ENCODE results near the gene GARRE1. TPM values are rescaled to one million over a fixed set of nuclear protein-coding genes. Genes with fewer than 3 reads are reported as not detected.

Gene GARRE1
- total RNA-seq, 2 donors from 2014 or later: 17.9 to 29.5 TPM

DNA sequence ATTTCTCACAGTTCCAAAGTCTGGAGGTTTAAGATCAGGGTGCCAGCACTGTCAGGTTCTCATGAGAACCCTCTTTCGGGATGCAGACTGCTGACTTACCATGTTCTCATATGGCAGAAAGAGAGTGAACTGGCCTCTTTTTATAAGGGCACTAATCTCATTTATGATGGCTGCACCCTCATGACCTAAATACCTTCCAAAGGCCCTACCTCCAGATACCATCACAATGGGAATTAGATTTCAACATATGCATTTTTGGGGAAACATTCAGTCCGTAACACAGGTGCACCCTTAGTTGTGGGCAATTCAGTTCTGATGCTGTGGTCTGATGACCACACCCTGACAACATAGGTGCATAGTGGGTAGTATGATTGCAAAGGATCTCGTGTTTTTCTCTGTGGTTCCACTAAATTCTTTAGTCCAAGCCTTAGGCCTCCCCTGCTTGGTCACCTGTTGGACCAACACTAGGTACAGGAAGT, 33.3 kb downstream of the GARRE1 start:
- Histone ChIP-seq H3K9me3 (no peaks in the 10 kb centered on the region), H3K27ac (no peak overlapping the region), H3K4me3 (no peak overlapping the region), H3K4me1 (replicated peaks) (no peaks in the 10 kb centered on the region), H3K27me3 (replicated peaks; ENCODE audit: insufficient read depth) (no peaks in the 10 kb centered on the region), H3K36me3 (no peaks in the 10 kb centered on the region)
- no peak for DNase-seq (ENCODE audit: low spot score)
- TF ChIP-seq POLR2A (IDR thresholded peaks at IDR 0.05): no peak
- TF ChIP-seq, protein P1, sequence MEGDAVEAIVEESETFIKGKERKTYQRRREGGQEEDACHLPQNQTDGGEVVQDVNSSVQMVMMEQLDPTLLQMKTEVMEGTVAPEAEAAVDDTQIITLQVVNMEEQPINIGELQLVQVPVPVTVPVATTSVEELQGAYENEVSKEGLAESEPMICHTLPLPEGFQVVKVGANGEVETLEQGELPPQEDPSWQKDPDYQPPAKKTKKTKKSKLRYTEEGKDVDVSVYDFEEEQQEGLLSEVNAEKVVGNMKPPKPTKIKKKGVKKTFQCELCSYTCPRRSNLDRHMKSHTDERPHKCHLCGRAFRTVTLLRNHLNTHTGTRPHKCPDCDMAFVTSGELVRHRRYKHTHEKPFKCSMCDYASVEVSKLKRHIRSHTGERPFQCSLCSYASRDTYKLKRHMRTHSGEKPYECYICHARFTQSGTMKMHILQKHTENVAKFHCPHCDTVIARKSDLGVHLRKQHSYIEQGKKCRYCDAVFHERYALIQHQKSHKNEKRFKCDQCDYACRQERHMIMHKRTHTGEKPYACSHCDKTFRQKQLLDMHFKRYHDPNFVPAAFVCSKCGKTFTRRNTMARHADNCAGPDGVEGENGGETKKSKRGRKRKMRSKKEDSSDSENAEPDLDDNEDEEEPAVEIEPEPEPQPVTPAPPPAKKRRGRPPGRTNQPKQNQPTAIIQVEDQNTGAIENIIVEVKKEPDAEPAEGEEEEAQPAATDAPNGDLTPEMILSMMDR (IDR thresholded peaks at IDR 0.05): no peak
- TF ChIP-seq POLR2AphosphoS5 (IDR thresholded peaks at IDR 0.05): no peak
- intact Hi-C loops (cut with DNase I): no loop called here
- 96% methylated on average over 3 of the region's 3 CpGs for WGBS

DNA sequence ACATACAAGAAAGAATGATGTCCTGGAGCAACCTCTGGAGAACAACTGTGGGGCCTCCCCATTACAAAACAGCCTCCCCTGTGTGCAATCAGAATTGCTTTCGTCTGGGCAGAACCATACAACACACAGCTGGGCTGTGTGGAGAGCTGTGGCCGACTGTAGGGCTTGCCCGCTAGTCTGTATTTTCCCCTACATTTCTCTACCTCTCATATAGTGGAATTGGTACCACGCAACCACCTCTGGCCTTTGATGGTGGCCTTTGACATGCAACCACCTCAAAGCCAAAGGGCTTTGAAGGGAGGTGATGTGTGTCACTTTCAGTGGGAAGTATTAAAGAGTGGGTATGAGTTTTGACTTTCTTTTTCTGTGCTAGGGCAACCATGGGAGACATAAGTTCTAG, 34.0 kb downstream of the GARRE1 start:
- Histone ChIP-seq H3K4me3 (no peak overlapping the region), H3K9me3 (no peaks in the 10 kb centered on the region), H3K36me3 (no peaks in the 10 kb centered on the region), H3K4me1 (replicated peaks) (no peaks in the 10 kb centered on the region), H3K27ac (no peak overlapping the region), H3K27me3 (replicated peaks; ENCODE audit: insufficient read depth) (no peaks in the 10 kb centered on the region)
- TF ChIP-seq POLR2A (IDR thresholded peaks at IDR 0.05) (no peak), POLR2AphosphoS5 (IDR thresholded peaks at IDR 0.05) (no peak)
- TF ChIP-seq, protein P1 (IDR thresholded peaks at IDR 0.05): no peak
- intact Hi-C loops (cut with DNase I): no loop called here
- no peak for DNase-seq (ENCODE audit: low spot score)
- 92% methylated on average over 4 of the region's 4 CpGs for WGBS

DNA sequence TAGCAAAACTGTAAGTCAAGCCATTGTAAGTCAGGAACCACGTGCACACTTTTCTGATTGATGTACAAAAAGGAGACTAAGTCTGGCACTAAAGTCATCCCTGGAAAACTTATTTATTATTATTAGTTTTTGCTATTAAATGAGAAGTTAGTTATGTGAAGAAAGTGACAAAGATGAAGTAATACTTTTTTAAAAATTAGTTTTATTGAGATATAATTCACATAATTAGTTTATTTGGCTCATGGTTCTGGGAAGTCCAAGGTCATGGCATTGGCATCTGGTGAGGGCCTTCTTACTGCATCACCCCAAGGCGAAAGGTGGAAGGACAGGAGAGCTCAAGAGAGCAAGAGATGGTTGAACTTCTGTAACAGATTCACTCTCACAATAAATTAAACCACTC, 36.9 kb downstream of the GARRE1 start:
- Histone ChIP-seq H3K4me1 (replicated peaks) (no peaks in the 10 kb centered on the region), H3K9me3 (no peaks in the 10 kb centered on the region), H3K27ac (no peak overlapping the region), H3K27me3 (replicated peaks; ENCODE audit: insufficient read depth) (no peaks in the 10 kb centered on the region), H3K4me3 (no peak overlapping the region), H3K36me3 (no peaks in the 10 kb centered on the region)
- intact Hi-C loops (cut with DNase I): no loop called here
- TF ChIP-seq POLR2AphosphoS5 (IDR thresholded peaks at IDR 0.05) (no peak), POLR2A (IDR thresholded peaks at IDR 0.05) (no peak)
- TF ChIP-seq, protein P1 (IDR thresholded peaks at IDR 0.05): no peak
- WGBS: 95% methylated on average over 2 of the region's 2 CpGs
- no peak for DNase-seq (ENCODE audit: low spot score)

DNA sequence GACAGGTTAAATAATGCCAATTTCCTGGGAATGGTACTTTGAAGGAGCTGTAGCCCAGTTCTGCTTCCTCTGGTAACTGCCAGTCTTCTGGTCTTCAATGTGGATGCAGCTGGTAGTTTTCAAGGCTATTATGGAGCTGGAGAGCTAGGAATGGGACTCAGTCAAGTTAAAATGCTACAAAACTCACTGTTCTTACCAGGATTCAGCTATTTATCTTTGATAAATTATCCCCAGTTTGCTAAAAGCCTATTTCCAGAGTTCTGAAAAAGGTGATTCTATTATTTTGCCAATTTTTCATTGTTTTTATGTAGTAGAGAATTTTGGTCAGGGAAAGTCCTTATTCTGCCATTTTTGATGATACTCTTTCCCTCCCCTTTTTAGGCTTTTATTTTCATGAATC, 40.7 kb downstream of the GARRE1 start:
- no peaks in the 10 kb centered on the region for H3K4me1 ChIP-seq (replicated peaks)
- H3K9me3 ChIP-seq: no peaks in the 10 kb centered on the region
- TF ChIP-seq, protein P1 (IDR thresholded peaks at IDR 0.05): no peak
- TF ChIP-seq POLR2AphosphoS5 (IDR thresholded peaks at IDR 0.05) (no peak), POLR2A (IDR thresholded peaks at IDR 0.05) (no peak)
- intact Hi-C loops (cut with DNase I): no loop called here
- H3K4me3 ChIP-seq: no peak overlapping the region
- H3K27ac ChIP-seq: peak overlapping the region in 1 of 2 donors; percentile 67
- H3K27me3 ChIP-seq (replicated peaks; ENCODE audit: insufficient read depth): no peaks in the 10 kb centered on the region
- no peak for DNase-seq (ENCODE audit: low spot score)
- H3K36me3 ChIP-seq: no peaks in the 10 kb centered on the region

DNA sequence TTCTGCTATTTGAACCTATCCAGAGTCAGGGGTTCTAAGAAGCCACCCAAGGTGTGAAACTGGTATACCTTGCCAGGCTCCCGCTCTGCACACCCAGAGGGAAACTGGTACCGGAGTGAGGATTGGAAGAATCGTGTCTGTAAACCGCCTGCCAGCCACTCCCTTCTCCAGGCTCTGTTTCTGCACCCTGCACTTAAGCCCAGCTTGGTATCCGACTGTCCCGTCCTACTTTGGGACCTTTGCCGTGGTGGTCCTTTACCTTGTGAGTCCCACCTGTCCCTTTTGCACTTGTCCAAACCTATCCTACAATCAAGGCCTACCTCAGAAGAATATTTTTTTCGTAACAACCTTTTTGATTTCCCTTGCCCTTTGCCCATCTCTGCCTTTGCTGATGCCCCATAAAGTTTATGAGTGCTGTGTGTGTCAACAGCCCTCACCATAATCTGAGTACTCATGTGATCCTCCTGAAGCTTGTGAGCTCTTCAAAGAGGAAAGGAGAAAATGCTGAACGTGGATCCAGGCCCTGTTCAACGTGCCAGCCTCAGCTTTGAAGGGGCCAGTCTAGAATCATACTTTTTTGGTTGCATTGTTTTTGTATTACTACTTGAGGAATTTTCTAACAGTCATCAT, 44.7 kb downstream of the GARRE1 start:
- TF ChIP-seq, protein P1 (IDR thresholded peaks at IDR 0.05): no peak
- TF ChIP-seq POLR2A (IDR thresholded peaks at IDR 0.05): no peak
- peak; percentile 59 for TF ChIP-seq POLR2AphosphoS5 (IDR thresholded peaks at IDR 0.05)
- H3K27me3 ChIP-seq (replicated peaks; ENCODE audit: insufficient read depth): no peaks in the 10 kb centered on the region
- WGBS: 70% methylated on average over 10 of the region's 10 CpGs
- intact Hi-C loops (cut with DNase I): no loop called here
- peak overlapping the region in 1 of 2 donors; percentile 63 for H3K27ac ChIP-seq
- no peaks in the 10 kb centered on the region for H3K36me3 ChIP-seq
- H3K4me3 ChIP-seq: no peak overlapping the region
- H3K9me3 ChIP-seq: no peaks in the 10 kb centered on the region
- peak; percentile 49 for DNase-seq (ENCODE audit: low spot score)
- H3K4me1 ChIP-seq (replicated peaks): no peaks in the 10 kb centered on the region
